GM04504 (cell line): ENCODE results near the gene LCLAT1.

Experiments used
- DNase-seq: peaks from one replicate; pipeline ENCODE4 v3.0.0-alpha.2; 2012; ENCODE audit warnings: low read depth

The LCLAT1 gene

DNA sequence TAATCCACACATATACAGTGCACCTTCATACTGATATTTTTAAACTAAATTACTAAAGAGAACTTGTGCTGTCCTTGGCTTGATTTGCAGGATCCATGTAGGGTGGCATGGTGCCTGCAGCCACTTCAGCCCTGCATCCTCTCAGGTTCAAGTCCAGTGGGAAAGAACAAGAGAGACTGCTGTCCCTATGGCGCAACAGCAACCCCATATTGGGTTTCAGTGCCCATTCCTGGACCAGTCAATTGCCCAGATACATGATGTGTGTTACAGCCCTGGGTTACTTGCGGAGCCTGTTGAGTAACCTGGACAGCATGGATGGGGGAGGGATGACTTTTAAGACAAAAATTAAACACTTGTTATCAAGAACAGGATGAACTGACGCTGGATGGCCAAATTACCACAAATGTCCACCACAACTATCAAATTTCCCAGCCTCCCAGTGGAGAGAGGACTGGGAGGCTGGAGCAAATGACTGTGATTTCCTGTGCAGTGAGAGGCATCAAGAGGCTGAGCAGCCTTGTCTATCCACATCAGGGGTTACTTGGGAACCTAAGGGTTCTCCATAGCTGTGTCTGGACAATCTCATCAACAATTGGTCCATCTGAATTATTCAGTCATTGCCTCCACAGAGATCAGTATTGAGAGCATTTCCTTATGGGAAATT lies 198.2 kb downstream of the LCLAT1 start:
- DNase-seq = no peak

DNA sequence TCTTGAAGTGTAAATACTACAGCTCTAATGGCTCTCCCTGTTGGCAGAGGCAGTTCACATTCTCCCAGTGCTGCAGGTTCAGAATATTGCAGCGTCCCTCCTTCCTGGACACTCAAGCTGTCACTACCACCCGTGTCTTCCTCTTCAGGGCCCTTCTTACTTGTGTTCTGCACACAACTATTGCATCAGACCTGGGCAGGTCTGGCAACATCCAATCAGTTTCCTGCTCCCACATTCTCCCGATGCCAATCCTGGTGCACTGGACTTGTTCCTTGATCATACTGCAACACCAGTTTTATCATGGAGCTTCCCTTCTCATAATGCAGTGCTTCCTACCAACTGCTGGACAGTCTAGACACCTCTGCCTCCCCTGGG lies 198.7 kb downstream of the LCLAT1 start:
- DNase-seq = no peak

DNA sequence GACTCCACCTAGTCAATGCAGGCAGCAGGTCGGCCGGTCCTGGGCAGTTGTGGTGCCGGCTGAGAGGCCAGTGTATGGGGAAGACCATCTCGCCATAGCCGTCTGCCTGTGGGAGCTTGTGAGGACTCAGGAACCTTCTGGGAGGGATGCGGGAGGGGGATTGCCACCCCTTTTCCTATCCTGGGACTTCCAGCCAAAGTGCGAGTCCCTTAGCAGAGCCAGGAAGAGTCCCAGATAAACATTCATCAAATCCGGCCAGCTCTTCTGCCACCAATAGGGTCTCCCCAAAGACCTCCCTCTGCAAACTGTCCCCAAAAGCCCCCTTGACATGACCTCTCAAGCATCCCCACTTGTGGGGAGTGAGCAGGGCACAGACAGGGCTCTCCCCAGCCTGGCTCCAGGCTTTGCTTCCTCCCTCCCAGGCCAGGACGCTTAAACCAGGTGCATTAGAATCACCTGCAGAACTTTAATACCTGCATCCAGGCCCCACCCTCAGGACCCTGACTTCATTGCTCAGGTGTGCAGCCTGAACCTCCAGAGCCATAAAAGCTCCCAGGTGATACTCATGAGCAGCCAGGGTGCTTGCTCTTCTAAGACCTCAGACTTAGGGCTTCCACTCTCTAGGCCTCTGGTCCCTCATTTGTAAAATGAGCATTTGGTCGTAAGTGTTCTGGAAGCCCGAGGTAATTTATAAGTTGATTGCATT lies 200.9 kb downstream of the LCLAT1 start:
- no peak for DNase-seq

DNA sequence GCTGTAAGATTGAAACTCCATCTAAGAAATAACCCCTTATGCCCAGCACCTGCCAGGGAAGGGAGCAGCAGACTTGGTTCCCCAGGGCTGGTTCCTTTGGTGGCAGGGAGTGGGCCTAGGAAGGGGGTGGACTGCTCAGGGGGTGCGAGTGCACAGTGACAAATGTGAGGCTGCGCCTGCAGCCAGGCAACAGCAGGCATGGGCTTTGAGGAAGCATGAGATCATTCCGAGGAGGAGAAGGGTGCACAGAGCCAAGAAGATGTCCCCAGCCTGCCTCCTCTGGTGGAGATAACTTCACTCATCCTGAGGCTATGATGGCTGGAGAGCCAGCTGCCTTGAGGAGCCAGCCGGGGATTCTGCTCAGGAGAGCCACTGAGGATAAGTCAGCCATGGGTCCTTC lies 202.2 kb downstream of the LCLAT1 start:
- DNase-seq = no peak

DNA sequence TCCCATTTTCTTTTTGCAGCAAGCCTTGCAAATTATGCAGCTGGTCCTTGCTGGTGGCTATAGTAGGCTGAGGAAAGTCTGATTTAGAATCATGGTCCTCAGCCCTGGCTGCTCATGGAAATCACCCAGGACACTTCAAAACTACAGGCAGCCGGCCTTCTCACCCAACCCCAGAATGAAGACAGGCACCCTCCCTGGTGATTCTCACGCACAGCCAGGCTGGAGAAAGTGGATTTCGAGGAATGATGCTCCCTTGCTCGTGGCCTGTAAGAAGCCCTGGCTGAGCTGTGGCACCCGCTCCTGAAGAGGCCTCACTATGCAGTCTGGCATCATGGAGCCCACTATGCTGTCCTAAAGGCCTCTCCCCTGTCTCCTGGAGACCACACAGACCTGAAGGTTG lies 202.8 kb downstream of the LCLAT1 start:
- no peak for DNase-seq

DNA sequence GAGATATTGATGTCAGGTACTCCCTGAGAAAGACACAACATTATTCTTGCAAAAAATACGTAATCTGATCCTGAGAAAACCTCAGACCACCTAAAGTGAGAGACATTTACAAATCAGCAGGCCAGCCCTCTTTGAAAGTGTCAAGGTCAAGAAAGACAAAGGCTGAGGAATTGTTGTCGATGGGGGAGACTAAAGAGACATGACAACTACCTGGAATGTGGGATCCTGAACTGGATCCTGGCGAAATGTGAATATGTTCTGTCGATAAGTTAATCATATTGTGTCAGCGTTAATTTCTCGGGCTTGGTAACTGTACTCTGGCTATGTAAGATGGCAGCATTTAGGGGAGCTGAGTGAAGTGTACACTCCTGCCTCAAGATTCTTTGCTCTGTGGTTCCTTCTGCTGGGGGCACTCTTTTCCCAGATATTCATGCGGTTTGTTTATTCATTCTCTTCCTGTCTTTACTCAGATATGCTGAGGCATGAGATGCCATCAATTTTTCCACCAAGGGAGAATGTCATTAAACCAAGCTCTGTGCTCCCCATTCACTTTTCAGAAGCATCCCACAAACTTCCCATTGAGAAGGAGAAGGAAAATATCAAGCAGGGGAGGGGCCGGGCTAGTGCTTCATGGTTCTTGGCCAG lies 205.3 kb downstream of the LCLAT1 start:
- no peak for DNase-seq

DNA sequence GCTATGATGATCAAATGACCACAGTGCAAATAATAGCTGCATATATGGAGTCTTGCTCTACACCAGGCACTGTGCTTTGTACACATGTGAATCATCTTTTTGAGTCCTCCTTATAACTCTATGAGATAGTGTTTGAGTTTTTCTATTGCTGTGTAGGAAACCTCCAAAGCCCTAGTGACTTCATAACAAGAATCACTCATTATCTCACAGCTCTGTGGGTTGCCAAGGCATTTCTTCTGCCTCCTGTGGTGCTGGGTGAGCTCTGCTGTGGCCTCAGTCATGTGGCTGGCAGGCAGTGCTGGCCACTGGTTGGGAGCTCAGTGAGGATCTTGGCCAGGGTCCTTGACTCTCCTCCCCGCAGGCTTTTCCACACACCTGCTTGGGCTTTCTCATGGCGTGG lies 206.8 kb downstream of the LCLAT1 start:
- no peak for DNase-seq

DNA sequence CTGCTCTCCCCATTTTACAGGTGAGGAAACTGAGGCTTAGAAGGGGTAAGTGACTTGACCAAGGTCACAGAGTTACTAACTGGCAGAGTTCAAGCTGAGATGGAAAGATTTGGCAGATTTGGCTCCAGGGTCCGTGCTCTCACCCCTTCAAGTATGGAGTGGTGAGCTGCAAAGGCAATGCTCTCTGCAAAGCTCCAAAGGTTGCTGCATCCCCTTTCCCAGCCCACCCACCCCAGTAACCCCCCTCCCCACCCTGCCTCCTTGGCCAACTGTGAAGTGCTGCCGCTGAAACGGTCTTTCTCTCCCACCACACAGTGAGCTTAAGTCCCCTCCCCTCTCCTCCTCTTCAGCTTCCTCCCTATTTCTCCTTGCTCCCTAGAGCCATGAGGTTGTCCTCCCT lies 207.4 kb downstream of the LCLAT1 start:
- DNase-seq = no peak

DNA sequence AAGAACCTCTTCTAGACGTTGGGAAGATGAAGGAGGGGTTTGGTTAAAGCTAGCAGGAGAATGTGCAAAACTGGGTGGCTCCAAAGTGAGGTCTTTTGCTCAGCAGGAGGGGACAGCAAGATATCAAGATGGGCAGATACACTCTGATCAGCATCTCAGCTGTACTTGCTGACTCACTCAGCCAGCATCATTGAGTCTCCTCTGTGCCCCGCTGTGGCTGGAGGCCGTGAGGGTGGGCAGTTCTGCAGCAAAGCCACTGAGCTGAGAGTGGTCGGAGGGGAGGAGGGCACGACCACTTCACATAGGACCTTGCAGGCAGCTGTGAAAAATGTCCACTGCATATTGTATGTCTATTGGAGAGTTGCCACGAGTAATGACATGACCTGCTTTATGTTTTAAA lies 208.2 kb downstream of the LCLAT1 start:
- DNase-seq = no peak

DNA sequence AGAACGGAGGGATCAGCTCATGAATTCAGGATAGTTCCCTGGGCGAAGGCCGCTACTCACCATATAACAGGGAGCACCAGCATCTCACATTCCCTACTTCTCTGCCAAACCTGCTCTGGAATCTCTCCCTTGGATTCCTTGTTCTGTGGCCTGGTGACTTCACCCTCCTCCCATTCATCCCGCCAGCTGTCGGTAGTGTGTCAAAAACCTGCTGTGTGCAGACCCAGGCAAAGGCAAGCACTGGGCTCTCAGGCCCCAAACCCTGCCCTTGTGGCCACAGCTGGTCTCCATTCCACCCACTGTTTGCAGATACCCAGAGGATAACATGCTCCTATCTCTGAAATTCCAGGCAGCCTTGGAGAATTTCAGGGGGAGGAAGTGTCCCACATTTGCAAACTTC lies 208.6 kb downstream of the LCLAT1 start:
- DNase-seq = peak; percentile 62

DNA sequence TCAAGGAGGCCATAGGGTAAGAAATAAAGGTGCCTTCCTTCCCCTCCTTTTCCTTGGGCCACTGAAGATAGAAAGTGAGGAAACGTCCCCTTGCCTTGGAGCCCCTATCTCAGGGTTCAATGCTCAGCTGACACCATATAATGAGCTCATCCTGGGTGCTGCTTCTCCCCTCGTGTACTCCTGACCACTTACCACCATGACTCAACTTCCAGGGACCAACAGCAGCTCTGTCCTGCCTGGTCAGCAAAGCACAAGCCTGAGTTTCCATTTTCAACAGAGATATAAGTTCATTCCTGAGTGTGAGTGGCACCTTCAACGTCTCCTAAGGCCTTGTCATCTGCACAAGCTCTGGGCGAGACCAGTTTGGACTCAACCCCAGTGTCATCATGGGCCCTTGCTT lies 209.0 kb downstream of the LCLAT1 start:
- no peak for DNase-seq

DNA sequence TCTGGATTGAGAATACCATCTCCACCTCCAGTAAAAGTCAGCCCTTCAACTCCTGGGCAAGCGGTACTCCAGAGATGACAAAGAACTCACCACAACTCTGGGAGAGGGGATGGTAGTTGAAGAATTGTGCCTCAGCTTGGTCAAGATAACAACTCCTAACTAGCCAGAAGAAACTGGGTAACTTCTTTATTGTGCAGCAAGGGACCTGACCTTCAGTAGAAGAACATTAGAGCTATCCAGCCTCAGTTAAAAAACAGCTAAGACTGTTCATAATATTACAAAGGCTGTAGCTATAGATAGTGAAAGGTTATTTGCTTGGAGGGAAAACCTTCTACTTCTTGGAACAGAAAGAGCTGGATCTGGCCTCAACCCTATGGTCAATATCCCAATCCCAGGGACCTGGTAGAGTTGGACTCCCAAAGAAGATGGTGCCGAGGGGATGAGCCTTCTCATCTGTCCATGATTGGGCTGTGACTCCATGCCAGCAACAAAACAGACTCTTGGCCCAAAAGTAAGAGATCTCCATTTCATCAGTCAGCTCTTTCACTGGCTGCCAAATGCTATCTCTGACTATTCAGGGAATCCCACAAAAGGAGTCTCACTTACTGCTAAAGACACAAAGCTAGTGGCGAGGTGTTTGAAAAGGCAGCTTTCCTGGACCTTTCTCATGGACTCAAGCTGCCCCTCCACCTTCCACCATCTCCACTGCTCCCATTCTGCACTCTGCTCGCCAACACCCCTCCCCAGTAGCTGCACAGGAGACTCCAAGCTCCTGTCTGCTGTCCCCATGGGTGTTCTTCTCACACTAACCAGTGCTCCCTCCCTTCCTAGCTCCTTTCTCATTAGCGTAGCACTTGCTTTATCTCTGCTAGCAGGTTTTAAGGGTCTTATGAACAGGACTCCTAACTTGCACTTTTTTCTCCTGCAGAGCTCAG lies 214.4 kb downstream of the LCLAT1 start:
- DNase-seq = no peak

DNA sequence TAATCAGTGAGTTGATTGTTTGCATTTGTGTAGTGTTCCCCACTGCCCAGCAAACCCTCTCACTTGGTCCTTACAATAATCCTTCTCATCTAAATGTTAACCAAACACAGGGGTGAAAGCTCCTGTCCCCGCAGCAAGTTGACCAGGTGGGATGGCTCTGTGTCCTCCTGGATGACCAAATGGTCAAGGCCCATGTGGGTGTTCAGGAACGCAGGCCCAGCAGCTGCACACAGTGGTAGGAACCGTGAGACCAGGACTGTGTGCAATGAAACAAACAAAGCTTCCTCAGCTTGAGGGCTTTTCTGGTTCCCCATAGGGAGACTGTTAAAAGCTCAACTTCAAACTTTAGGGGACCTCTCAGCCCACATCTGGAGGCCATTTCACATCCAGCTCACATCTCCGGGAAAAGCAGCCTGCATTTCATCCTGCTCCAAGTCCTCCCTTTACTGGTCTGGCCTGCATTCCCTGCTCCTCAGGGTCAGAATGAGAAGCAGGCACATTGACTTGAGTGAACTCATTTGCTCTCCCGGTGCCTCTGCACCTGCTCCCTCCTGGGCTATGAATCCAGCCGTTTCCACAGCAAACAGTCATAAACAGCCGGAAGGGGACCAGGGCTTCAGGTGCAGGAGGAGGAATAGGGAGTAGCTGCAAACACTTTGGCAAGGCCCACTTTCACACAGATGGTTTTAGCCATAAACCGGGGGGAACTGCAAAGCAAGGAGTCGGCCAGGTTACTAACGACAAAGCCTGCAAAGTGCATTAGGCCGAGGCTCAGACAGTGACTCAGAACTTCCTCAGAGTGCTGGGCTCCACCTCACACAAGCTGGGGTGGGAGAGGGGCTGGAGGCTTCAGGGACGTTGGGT lies 215.5 kb downstream of the LCLAT1 start:
- no peak for DNase-seq

DNA sequence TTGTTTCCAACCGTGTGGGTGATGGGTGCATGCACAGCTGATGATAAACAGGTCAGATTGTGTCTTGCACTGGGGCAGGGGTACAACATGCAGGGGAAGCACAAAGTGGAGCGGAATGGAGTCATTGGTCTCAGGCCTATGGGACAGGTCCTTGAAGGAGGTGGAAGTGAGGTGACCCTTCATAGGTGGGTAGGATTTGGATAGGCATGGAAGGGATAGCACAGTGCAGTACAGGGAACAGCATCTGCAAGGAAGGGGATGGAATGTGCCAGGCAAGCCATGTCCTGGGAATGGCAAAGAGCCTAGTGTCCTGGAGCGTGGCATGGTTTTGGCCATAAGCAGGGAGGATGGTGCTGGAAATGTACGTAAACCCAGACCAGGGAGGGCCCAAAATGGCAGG lies 216.3 kb downstream of the LCLAT1 start:
- DNase-seq = no peak

DNA sequence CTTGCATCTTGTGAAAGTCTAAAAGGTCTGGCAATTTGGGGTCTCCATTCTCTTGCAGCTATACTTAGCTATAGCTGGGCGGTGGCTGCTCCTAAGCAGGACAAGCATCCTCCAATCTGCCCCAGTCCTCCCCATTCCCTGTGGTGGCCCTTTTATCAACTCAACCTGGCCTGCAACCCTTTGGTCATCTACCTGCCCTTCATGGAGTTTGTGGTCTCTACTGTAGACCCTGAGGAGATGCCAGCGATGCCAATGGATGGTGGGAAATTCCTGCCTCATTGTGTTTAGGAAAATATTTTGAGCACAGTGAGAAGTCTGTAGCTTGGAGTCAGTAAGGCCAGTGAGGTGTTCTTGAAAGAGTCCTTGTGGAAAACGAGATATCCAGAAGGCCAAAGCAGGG lies 216.8 kb downstream of the LCLAT1 start:
- DNase-seq = no peak

DNA sequence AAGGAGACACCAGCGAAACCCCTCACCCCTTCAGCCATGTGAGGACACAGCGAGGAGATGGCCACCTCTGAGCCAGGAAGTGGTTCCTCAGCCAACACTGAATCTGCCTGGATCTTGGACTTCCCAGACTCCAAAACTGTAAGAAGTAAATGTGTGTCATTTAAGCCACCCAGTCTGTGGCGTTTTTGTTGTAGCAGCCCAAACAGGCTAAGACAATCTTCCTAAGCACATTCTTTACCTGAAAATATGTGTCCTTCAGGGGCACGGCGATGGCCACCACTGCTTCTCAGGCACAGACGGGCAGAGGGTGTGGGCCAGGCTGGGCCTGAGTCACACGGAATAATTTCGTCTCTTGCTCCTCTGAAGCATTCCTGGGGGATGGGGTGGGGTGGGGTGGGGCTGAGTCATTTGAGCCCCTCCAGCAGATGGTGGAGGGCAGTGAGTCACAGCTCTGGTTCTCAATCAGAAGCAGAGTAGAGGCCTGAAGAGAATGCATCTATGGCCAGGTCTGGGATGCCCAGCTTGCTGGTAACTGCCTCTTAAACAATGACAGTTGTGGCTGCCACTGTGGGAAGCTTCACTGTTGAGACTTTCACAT lies 217.8 kb downstream of the LCLAT1 start:
- peak; percentile 94 for DNase-seq

DNA sequence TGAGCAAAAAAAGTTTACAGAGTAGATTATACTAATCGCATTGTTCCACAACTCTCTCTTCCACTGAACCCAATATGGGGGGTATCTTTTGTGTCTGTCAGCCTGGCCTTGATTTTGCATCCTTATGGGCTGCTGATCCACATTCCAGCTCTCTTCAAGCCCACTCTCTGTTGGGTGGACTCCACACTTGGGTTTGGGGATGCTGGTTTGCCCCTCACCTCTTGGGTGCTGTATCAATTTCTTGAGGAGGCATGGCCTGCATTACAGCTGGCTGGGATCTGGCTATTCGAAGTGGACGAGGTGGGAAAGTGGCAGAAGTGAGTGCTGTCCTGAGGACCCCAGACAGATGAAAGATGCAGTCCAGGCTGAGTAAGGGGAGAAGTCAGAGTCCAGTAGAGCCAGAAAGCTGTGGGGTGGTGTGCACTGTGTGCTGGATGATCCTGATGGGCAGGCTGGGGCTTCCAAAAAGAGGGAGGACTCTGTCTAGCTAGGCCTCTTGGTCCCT lies 218.8 kb downstream of the LCLAT1 start:
- no peak for DNase-seq

DNA sequence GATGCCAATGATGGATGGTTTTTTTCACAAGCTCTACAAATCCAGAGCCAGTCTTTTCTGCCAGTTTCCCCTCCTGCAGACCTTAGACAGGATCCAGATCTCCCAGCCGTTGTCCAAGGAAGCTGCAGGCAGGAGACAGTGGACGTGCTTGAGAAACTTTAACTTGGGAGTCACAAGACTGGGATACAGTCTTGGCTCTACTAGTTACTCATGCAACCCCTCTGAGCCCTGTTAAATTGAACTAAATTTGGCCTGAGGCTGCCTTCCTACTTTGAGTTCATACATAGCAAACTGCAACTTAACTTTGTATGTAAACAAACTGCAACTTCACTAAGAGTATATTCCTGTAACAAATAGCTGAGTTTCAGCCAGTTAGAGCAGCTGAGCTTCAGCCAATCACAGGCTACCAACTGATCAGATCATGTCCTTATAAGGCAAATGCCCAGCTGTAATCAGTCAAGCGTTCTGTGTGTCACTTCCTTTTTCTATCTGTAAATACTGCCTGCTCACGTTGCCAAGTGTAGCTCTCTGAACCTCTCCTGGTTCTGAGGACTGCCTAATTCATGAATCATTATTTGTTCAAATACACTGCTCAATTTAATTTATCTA lies 219.3 kb downstream of the LCLAT1 start:
- DNase-seq = peak; percentile 69

DNA sequence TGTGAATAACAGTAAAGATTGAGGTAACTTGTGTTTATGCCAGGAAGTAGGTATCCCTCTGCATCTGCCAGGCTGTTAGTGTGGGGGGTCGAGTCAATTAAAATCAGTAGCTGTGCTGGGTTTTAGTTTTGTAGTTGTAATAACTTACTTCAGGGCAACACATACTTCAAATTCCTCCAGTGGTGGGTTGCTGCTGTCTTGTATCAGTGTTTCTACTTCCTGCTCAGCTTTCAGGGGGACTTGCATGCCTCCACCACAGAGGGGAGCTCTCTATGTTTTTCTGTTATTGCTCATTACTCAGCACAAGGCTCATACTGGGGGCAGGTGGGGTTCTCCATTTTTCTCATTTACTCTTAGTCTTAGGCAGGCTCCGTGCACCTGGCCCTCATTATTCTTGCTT lies 223.4 kb downstream of the LCLAT1 start:
- no peak for DNase-seq

DNA sequence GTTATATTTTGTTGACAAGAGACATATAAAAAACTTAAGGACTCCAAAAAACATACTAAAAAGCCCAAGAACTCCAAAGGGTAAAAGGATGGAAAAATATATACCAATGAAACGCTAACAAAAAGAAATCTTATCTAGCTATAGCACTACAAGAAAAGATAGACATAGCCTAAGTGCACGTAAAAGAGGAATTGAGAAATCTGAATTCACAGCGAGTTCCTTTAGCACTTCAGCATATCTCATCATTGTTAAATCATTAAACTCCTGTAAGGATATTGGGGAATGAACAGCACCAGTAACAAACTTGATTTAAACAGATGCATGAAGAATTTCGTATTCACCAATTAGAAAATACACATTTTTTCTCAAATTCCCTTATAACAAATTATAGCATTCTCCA lies 226.1 kb downstream of the LCLAT1 start:
- no peak for DNase-seq
